T1000 (cell line): Measurements from ENCODE around the gene EHD2.
"Not testable (repeated sequence)": the region's sequence is repeated elsewhere in the genome, so short reads cannot be mapped to it uniquely, and the experiment has no call there.

ENCODE experiments used
- DNase-seq: peaks from one replicate; lab custom pipeline; 2025; ENCODE audit warnings: mixed read lengths; lab: John Stamatoyannopoulos, UW

The EHD2 gene

GRCh38 chr19:47713046-47714021, at the start of gene EHD2:
Gene EHD2, plus strand, starts transcription at chr19:47713422. Its CDS starts 3,191 bp downstream, at chr19:47716613.
- DNase-seq = peak; percentile 51

GRCh38 chr19:47663435-47663910, 49.7 kb upstream of the EHD2 start:
- DNase-seq = no peak

- peak; percentile 15 for DNase-seq
Observed at GRCh38 chr19:47663911-47664771, 49.1 kb upstream of the EHD2 start.

GRCh38 chr19:47668556-47668955, 44.7 kb upstream of the EHD2 start:
- not testable (repeated sequence) for DNase-seq

GRCh38 chr19:47670736-47671135, 42.5 kb upstream of the EHD2 start:
- no peak for DNase-seq

GRCh38 chr19:47671499-47671898, 41.7 kb upstream of the EHD2 start:
- DNase-seq = no peak

- no peak for DNase-seq
Observed at GRCh38 chr19:47673426-47673825, 39.8 kb upstream of the EHD2 start.

GRCh38 chr19:47674548-47674947, 38.7 kb upstream of the EHD2 start:
- no peak for DNase-seq

GRCh38 chr19:47675271-47675670, 38.0 kb upstream of the EHD2 start:
- DNase-seq = no peak

- DNase-seq = no peak
Observed at GRCh38 chr19:47675859-47676258, 37.4 kb upstream of the EHD2 start.

GRCh38 chr19:47676811-47677210, 36.4 kb upstream of the EHD2 start:
- no peak for DNase-seq

- no peak for DNase-seq
Observed at GRCh38 chr19:47679251-47679900, 33.8 kb upstream of the EHD2 start.

- DNase-seq = no peak
Observed at GRCh38 chr19:47679922-47680857, 33.0 kb upstream of the EHD2 start.

- no peak for DNase-seq
Observed at GRCh38 chr19:47680858-47681332, 32.3 kb upstream of the EHD2 start.

GRCh38 chr19:47681388-47681787, 31.8 kb upstream of the EHD2 start:
- no peak for DNase-seq

GRCh38 chr19:47681936-47682335, 31.3 kb upstream of the EHD2 start:
- DNase-seq = no peak

- DNase-seq = no peak
Observed at GRCh38 chr19:47682939-47683338, 30.3 kb upstream of the EHD2 start.

GRCh38 chr19:47686679-47687450, 26.4 kb upstream of the EHD2 start:
- DNase-seq = no peak

- no peak for DNase-seq
Observed at GRCh38 chr19:47687906-47688305, 25.3 kb upstream of the EHD2 start.

- DNase-seq = no peak
Observed at GRCh38 chr19:47691090-47691489, 22.1 kb upstream of the EHD2 start.
